ENCODE measurements around the gene DBF4B. TPM values are rescaled to one million over a fixed set of nuclear protein-coding genes. Genes with fewer than 3 reads are reported as not detected.

Gene DBF4B
- total RNA-seq, 3 donors from 2014 or later = 2.3 to 7.5 (median 3.2) TPM

DNA sequence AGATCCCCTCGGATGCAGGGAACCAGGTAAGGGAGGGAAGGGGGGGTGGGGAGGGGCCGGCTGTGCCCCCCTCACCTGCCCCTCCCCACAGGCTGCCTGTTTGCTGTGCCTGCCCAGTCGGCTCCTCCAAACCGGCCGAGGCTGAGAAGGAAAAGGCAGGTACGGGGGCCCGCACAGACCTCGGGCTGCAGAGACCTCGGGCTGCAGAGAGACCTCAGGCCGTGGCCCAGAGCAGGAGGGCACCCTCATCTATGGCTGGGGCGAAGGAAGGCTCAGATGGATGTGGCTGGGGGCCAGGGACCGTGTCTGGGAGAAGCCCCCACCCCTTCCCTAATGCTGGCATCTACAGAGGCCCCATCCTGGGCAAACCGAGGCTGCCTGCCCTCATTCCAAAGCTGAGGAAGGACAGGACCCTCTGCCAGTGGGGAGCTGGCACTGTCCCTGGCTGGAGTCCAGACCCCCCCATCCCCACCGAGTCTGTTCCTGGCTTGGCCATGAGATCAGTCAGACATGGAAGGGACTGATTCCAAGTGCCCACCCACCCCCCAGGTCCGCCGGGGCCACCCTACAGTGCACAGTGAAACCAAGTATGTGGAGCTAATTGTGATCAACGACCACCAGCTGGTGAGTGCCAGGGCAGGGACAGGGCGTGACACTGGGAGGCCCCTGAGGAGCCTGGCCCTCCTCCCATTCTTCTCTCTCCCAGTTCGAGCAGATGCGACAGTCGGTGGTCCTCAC, 64.0 kb downstream of the DBF4B start:
- intact Hi-C loops (cut with DNase I; ENCODE audit: low total_unique reads) = loop anchor here (5.0 kb wide), 1 partner anchor 100 kb away; no protein-coding TSS in a partner anchor
- DNase-seq (ENCODE audit: low spot score in 2 of 2) = no peak
- TF ChIP-seq POLR2A (IDR thresholded peaks at IDR 0.05) = no peak
- no peak for TF ChIP-seq POLR2AphosphoS5 (IDR thresholded peaks at IDR 0.05)
- TF ChIP-seq, protein P1, sequence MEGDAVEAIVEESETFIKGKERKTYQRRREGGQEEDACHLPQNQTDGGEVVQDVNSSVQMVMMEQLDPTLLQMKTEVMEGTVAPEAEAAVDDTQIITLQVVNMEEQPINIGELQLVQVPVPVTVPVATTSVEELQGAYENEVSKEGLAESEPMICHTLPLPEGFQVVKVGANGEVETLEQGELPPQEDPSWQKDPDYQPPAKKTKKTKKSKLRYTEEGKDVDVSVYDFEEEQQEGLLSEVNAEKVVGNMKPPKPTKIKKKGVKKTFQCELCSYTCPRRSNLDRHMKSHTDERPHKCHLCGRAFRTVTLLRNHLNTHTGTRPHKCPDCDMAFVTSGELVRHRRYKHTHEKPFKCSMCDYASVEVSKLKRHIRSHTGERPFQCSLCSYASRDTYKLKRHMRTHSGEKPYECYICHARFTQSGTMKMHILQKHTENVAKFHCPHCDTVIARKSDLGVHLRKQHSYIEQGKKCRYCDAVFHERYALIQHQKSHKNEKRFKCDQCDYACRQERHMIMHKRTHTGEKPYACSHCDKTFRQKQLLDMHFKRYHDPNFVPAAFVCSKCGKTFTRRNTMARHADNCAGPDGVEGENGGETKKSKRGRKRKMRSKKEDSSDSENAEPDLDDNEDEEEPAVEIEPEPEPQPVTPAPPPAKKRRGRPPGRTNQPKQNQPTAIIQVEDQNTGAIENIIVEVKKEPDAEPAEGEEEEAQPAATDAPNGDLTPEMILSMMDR (IDR thresholded peaks at IDR 0.05) = no peak

DNA sequence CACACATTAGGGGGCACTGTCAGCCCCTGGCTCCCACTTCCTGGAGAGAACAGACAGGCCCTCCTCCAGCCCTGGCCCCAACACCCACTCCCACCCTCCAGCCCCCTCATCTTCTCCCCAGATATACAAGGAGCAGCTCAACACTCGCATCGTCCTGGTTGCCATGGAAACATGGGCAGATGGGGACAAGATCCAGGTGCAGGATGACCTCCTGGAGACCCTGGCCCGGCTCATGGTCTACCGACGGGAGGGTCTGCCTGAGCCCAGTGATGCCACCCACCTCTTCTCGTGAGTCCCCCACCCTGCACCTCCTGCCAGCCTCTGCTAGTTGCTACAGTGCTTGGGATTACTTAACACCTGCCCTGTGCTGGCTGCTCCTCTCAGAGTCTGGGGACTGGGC, 64.7 kb downstream of the DBF4B start:
- intact Hi-C loops (cut with DNase I; ENCODE audit: low total_unique reads) = loop anchor here (5.0 kb wide), 1 partner anchor 99 kb away; no protein-coding TSS in a partner anchor
- TF ChIP-seq POLR2AphosphoS5 (IDR thresholded peaks at IDR 0.05) (no peak), POLR2A (IDR thresholded peaks at IDR 0.05) (no peak)
- TF ChIP-seq, protein P1 (IDR thresholded peaks at IDR 0.05) = no peak
- no peaks in the 10 kb centered on the region for H3K4me1 ChIP-seq

More for the DNA sequence above, 64.0 kb downstream of the DBF4B start:
- H3K27me3 ChIP-seq = peaks cover 0 to 6% of the 10 kb centered on the region in 2 donors
- no peak overlapping the region for H3K27ac ChIP-seq
- H3K36me3 ChIP-seq = no peaks in the 10 kb centered on the region
- H3K4me1 ChIP-seq = no peaks in the 10 kb centered on the region
- H3K9me3 ChIP-seq = no peaks in the 10 kb centered on the region
- H3K4me3 ChIP-seq = no peak overlapping the region

DNA sequence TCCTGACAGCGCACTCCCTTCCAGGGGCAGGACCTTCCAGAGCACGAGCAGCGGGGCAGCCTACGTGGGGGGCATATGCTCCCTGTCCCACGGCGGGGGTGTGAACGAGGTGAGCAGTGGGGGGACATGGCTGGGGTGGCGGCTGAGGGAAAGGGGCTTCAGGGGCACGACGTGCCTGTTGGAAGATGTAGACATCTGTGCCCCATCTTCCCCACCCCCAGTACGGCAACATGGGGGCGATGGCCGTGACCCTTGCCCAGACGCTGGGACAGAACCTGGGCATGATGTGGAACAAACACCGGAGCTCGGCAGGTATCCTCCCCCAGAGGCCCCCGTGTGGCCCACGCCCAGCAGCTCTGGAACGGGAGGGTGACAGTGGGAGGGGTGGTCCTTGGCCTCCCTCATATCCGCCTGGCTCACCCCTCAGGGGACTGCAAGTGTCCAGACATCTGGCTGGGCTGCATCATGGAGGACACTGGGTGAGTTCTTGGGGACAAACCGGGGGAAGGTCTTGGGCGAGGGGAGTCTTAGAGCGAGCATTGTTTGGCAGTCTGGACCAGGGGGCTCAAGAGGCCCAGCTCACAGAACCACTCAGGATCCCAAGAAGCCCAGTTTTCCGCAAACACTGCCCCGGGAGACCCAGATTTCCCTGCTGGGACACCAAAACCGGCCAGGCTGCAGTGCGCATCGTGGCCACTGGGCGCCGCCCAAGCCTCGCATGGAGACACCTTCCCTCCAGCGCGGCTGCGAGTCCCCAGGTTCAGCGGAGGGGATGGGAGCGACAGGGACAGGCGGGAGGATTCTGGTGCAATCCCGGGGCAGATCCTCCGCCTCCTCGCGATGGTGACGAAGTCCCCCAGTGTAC, 66.0 kb downstream of the DBF4B start:
- H3K27ac ChIP-seq = no peak overlapping the region
- no peaks in the 10 kb centered on the region for H3K36me3 ChIP-seq
- intact Hi-C loops (cut with DNase I; ENCODE audit: low total_unique reads) = loop anchor here (5.0 kb wide), 1 partner anchor 98 kb away; no protein-coding TSS in a partner anchor
- H3K27me3 ChIP-seq = peaks cover 0 to 6% of the 10 kb centered on the region in 2 donors
- H3K9me3 ChIP-seq = no peaks in the 10 kb centered on the region
- peak; percentile 83 to 89 for DNase-seq (ENCODE audit: low spot score in 2 of 2)
- TF ChIP-seq POLR2AphosphoS5 (IDR thresholded peaks at IDR 0.05) = no peak
- TF ChIP-seq, protein P1 (IDR thresholded peaks at IDR 0.05) = peak; percentile 95 to 98 (median 98)
- H3K4me3 ChIP-seq = peak overlapping the region; percentile 39 to 73 (median 62)
- H3K4me1 ChIP-seq = no peaks in the 10 kb centered on the region

More for the DNA sequence above, 64.7 kb downstream of the DBF4B start:
- no peak for DNase-seq (ENCODE audit: low spot score in 2 of 2)
- Histone ChIP-seq H3K9me3 (no peaks in the 10 kb centered on the region), H3K36me3 (no peaks in the 10 kb centered on the region), H3K4me3 (no peak overlapping the region), H3K27me3 (peaks cover 0 to 6% of the 10 kb centered on the region in 2 donors), H3K27ac (no peak overlapping the region)

DNA sequence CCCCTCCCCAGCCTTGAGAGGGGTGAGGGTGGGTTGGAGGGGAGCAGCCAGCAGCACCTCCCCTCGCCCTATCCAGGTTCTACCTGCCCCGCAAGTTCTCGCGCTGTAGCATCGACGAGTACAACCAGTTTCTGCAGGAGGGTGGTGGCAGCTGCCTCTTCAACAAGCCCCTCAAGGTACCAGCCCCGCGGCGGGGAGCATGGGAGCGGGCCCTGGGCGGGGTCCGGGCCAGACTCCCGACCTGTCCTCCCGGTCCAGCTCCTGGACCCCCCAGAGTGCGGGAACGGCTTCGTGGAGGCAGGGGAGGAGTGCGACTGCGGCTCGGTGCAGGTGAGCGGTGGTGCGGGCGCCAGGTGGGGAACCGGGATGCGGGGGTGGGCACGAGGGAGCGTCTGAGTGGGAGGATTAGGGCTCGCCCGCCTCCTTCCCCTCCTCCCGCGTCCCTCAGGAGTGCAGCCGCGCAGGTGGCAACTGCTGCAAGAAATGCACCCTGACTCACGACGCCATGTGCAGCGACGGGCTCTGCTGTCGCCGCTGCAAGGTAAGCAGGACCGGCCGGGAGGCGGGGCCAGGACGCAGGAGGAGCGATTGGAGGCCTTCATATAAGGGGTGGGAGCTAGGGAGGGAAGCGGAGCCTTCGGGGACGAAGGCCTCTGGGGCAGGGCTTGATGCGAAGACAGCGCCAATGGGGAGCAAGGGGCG, 66.8 kb downstream of the DBF4B start:
- no peaks in the 10 kb centered on the region for H3K4me1 ChIP-seq
- H3K27ac ChIP-seq = peak overlapping the region in 1 of 2 donors; percentile 76
- no peaks in the 10 kb centered on the region for H3K36me3 ChIP-seq
- H3K4me3 ChIP-seq = peak overlapping the region; percentile 39 to 73 (median 62)
- TF ChIP-seq POLR2A (IDR thresholded peaks at IDR 0.05) (no peak), POLR2AphosphoS5 (IDR thresholded peaks at IDR 0.05) (no peak)
- TF ChIP-seq, protein P1 (IDR thresholded peaks at IDR 0.05) = no peak
- peak; percentile 95 for DNase-seq (ENCODE audit: low spot score in 2 of 2)
- intact Hi-C loops (cut with DNase I; ENCODE audit: low total_unique reads) = no loop called here
- H3K9me3 ChIP-seq = no peaks in the 10 kb centered on the region
- H3K27me3 ChIP-seq = peaks cover 0 to under 1% of the 10 kb centered on the region in 2 donors
